ENCODE data around the gene HIGD2A.
A peak's percentile ranks its signal among the peaks of the same experiment; 100 is the strongest.

HIGD2A gene

GRCh38 chr5:176415952-176416924 lies 27.7 kb downstream of the HIGD2A start, which contains the start of gene CLTB:
Gene CLTB, minus strand, starts transcription at chr5:176416539. Its CDS starts 176 bp downstream, at chr5:176416363.
- peak within 1 kb of the TSS; percentile 95 for H3K4me3 ChIP-seq (ENCODE audit: low read length)
- no peaks in the 10 kb centered on the region for H3K9me3 ChIP-seq (ENCODE audit: control insufficient read depth, low read length)
- peak within 1 kb of the TSS; percentile 98 for H3K9ac ChIP-seq (ENCODE audit: low read length)
- no peaks in the 10 kb centered on the region for H3K36me3 ChIP-seq (ENCODE audit: control insufficient read depth, insufficient read depth, low read length)
- no peaks in the 10 kb centered on the region for H3K27me3 ChIP-seq (ENCODE audit: control insufficient read depth, insufficient read depth, low read length)
- H3K4me1 ChIP-seq (ENCODE audit: control insufficient read depth, insufficient read depth, low read length) = peaks cover 49% of the 10 kb centered on the region

- H3K4me3 ChIP-seq (ENCODE audit: low read length) = no peak overlapping the region
- no peaks in the 10 kb centered on the region for H3K27me3 ChIP-seq (ENCODE audit: control insufficient read depth, insufficient read depth, low read length)
- H3K36me3 ChIP-seq (ENCODE audit: control insufficient read depth, insufficient read depth, low read length) = no peaks in the 10 kb centered on the region
- no peaks in the 10 kb centered on the region for H3K9me3 ChIP-seq (ENCODE audit: control insufficient read depth, low read length)
- H3K9ac ChIP-seq (ENCODE audit: low read length) = peak overlapping the region; percentile 41
- H3K4me1 ChIP-seq (ENCODE audit: control insufficient read depth, insufficient read depth, low read length) = peaks cover 42% of the 10 kb centered on the region
These were observed 28.4 kb downstream of the HIGD2A start for GRCh38 chr5:176416965-176417364.

DNA sequence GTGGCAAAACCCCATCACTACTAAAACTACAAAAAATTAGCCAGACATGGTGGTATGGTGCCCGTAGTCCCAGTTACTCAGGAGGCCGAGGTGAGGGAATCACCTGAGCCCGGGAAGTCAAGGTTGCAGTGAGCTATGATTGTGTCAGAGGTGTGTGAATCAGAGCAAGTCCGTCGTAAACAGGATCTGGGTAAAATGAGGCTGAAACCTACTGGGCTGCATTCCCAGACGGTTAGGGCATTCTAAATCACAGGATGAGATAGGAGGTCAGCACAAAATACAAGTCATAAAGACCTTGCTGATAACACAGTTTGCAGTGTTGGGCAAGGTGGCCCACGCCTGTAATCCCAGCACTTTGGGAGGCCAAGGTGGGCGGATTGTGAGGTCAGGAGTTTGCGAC lies 29.7 kb downstream of the HIGD2A start:
- no peak overlapping the region for H3K9ac ChIP-seq (ENCODE audit: low read length)
- H3K36me3 ChIP-seq (ENCODE audit: control insufficient read depth, insufficient read depth, low read length) = no peaks in the 10 kb centered on the region
- H3K27me3 ChIP-seq (ENCODE audit: control insufficient read depth, insufficient read depth, low read length) = no peaks in the 10 kb centered on the region
- no peaks in the 10 kb centered on the region for H3K9me3 ChIP-seq (ENCODE audit: control insufficient read depth, low read length)
- H3K4me1 ChIP-seq (ENCODE audit: control insufficient read depth, insufficient read depth, low read length) = peaks cover 29% of the 10 kb centered on the region
- no peak overlapping the region for H3K4me3 ChIP-seq (ENCODE audit: low read length)

DNA sequence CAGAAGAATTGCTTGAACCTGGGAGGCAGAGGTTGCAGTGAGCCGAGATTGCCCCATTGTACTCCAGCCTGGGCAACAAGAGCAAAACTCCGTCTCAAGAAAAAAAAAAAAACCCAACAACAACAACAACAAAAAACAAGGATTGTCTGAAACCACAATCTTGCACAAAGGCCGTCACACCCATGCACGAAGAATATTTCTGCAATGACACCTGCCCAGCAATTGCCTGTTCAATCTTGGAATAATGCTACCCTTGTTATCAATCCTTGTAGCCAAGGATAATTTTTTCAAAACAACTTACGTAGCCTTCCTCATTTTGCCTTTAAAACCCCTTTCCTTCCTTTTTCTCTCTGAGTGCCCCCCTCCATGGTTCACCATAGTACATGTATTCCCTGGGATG lies 31.5 kb downstream of the HIGD2A start:
- H3K27me3 ChIP-seq (ENCODE audit: control insufficient read depth, insufficient read depth, low read length) = no peaks in the 10 kb centered on the region

GRCh38 chr5:176420972-176421544 lies 32.5 kb downstream of the HIGD2A start:
- H3K4me1 ChIP-seq (ENCODE audit: control insufficient read depth, insufficient read depth, low read length) = peaks cover 13% of the 10 kb centered on the region
- H3K9ac ChIP-seq (ENCODE audit: low read length) = no peak overlapping the region
- no peak overlapping the region for H3K4me3 ChIP-seq (ENCODE audit: low read length)
- H3K9me3 ChIP-seq (ENCODE audit: control insufficient read depth, low read length) = no peaks in the 10 kb centered on the region
- H3K27me3 ChIP-seq (ENCODE audit: control insufficient read depth, insufficient read depth, low read length) = no peaks in the 10 kb centered on the region
- no peaks in the 10 kb centered on the region for H3K36me3 ChIP-seq (ENCODE audit: control insufficient read depth, insufficient read depth, low read length)

More for the DNA sequence above, 31.5 kb downstream of the HIGD2A start:
- no peak overlapping the region for H3K9ac ChIP-seq (ENCODE audit: low read length)
- no peak overlapping the region for H3K4me3 ChIP-seq (ENCODE audit: low read length)
- peaks cover 13% of the 10 kb centered on the region for H3K4me1 ChIP-seq (ENCODE audit: control insufficient read depth, insufficient read depth, low read length)
- H3K9me3 ChIP-seq (ENCODE audit: control insufficient read depth, low read length) = no peaks in the 10 kb centered on the region
- no peaks in the 10 kb centered on the region for H3K36me3 ChIP-seq (ENCODE audit: control insufficient read depth, insufficient read depth, low read length)

- Histone ChIP-seq H3K4me3 (ENCODE audit: low read length) (no peak overlapping the region), H3K27me3 (ENCODE audit: control insufficient read depth, insufficient read depth, low read length) (no peaks in the 10 kb centered on the region), H3K9me3 (ENCODE audit: control insufficient read depth, low read length) (no peaks in the 10 kb centered on the region), H3K9ac (ENCODE audit: low read length) (no peak overlapping the region), H3K4me1 (ENCODE audit: control insufficient read depth, insufficient read depth, low read length) (no peaks in the 10 kb centered on the region), H3K36me3 (ENCODE audit: control insufficient read depth, insufficient read depth, low read length) (no peaks in the 10 kb centered on the region)
These were observed 35.6 kb downstream of the HIGD2A start for GRCh38 chr5:176424181-176424580.

DNA sequence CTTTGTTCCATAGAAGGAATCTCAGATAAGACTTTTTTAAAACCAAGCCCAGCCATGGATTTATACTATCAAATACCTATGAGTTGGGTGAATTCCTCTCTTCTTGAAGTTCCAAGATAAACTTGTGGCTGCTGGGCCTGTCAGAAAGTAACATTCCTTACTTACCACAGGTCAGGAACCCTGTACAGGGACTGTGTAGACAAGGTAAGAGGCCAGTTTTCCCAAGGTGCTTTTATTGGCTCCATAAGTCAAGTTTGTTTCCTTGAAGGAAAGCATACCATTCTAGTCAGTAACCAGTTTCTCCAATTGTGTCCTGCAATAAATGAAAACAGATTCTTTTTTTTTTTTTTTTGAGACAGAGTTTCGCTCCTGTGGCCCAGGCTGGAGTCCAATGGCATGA lies 36.6 kb downstream of the HIGD2A start:
- H3K9ac ChIP-seq (ENCODE audit: low read length) = no peak overlapping the region
- H3K4me1 ChIP-seq (ENCODE audit: control insufficient read depth, insufficient read depth, low read length) = no peaks in the 10 kb centered on the region
- no peaks in the 10 kb centered on the region for H3K36me3 ChIP-seq (ENCODE audit: control insufficient read depth, insufficient read depth, low read length)
- no peaks in the 10 kb centered on the region for H3K9me3 ChIP-seq (ENCODE audit: control insufficient read depth, low read length)
- H3K27me3 ChIP-seq (ENCODE audit: control insufficient read depth, insufficient read depth, low read length) = no peaks in the 10 kb centered on the region
- H3K4me3 ChIP-seq (ENCODE audit: low read length) = no peak overlapping the region

DNA sequence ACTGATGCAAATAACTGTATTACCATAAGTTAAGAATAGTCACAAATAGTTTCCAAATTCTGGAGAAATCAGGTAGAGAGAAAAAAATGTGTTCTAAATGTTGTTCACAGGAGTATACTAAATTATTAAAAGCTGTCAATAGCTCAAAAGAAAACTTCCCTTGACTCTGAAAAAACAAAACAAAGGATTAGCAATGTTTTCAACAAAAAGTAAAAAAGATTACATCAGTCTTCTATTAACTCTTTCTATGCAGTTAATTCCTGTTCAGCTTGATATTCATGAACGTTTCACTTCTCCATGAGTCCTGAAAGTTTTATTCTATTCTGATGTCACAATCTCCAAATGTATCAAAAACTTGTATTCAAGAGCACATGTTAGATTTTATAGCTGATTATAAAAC lies 37.2 kb downstream of the HIGD2A start:
- H3K9ac ChIP-seq (ENCODE audit: low read length) = no peak overlapping the region
- H3K4me3 ChIP-seq (ENCODE audit: low read length) = no peak overlapping the region
- no peaks in the 10 kb centered on the region for H3K36me3 ChIP-seq (ENCODE audit: control insufficient read depth, insufficient read depth, low read length)
- H3K27me3 ChIP-seq (ENCODE audit: control insufficient read depth, insufficient read depth, low read length) = no peaks in the 10 kb centered on the region
- no peaks in the 10 kb centered on the region for H3K9me3 ChIP-seq (ENCODE audit: control insufficient read depth, low read length)
- H3K4me1 ChIP-seq (ENCODE audit: control insufficient read depth, insufficient read depth, low read length) = no peaks in the 10 kb centered on the region

GRCh38 chr5:176426876-176427275 lies 38.3 kb downstream of the HIGD2A start:
- H3K4me3 ChIP-seq (ENCODE audit: low read length) = no peak overlapping the region
- no peak overlapping the region for H3K9ac ChIP-seq (ENCODE audit: low read length)
- H3K27me3 ChIP-seq (ENCODE audit: control insufficient read depth, insufficient read depth, low read length) = no peaks in the 10 kb centered on the region
- no peaks in the 10 kb centered on the region for H3K4me1 ChIP-seq (ENCODE audit: control insufficient read depth, insufficient read depth, low read length)
- no peaks in the 10 kb centered on the region for H3K9me3 ChIP-seq (ENCODE audit: control insufficient read depth, low read length)
- H3K36me3 ChIP-seq (ENCODE audit: control insufficient read depth, insufficient read depth, low read length) = no peaks in the 10 kb centered on the region

- H3K27me3 ChIP-seq (ENCODE audit: control insufficient read depth, insufficient read depth, low read length) = no peaks in the 10 kb centered on the region
- no peaks in the 10 kb centered on the region for H3K4me1 ChIP-seq (ENCODE audit: control insufficient read depth, insufficient read depth, low read length)
These were observed 39.4 kb downstream of the HIGD2A start for GRCh38 chr5:176427971-176428370.

DNA sequence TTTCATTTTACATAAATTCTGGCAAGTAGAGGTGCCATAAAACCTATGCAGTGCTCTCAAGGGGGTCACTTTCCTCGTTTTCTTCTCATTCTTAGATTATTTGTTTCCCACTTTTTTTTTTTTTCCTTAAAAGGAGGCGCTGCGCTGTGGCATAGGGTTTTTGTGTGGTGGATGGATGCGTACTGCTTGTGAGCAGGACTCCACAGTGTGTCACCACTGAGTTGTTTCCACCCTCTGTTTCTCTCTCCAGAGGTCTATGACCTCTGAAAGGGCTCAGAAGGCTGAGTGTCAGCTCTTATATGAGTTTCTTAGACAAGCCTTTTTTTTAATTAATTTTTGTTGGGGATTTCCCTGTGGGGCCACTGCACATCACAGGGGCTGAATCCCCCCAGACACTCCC lies 41.4 kb downstream of the HIGD2A start:
- Histone ChIP-seq H3K36me3 (ENCODE audit: control insufficient read depth, insufficient read depth, low read length) (no peaks in the 10 kb centered on the region), H3K27me3 (ENCODE audit: control insufficient read depth, insufficient read depth, low read length) (no peaks in the 10 kb centered on the region), H3K4me1 (ENCODE audit: control insufficient read depth, insufficient read depth, low read length) (no peaks in the 10 kb centered on the region), H3K9me3 (ENCODE audit: control insufficient read depth, low read length) (no peaks in the 10 kb centered on the region), H3K9ac (ENCODE audit: low read length) (no peak overlapping the region), H3K4me3 (ENCODE audit: low read length) (no peak overlapping the region)

More at GRCh38 chr5:176427971-176428370, 39.4 kb downstream of the HIGD2A start:
- Histone ChIP-seq H3K9ac (ENCODE audit: low read length) (no peak overlapping the region), H3K9me3 (ENCODE audit: control insufficient read depth, low read length) (no peaks in the 10 kb centered on the region), H3K36me3 (ENCODE audit: control insufficient read depth, insufficient read depth, low read length) (no peaks in the 10 kb centered on the region), H3K4me3 (ENCODE audit: low read length) (no peak overlapping the region)

- H3K9me3 ChIP-seq (ENCODE audit: control insufficient read depth, low read length) = no peaks in the 10 kb centered on the region
- no peak overlapping the region for H3K4me3 ChIP-seq (ENCODE audit: low read length)
- no peaks in the 10 kb centered on the region for H3K36me3 ChIP-seq (ENCODE audit: control insufficient read depth, insufficient read depth, low read length)
- H3K9ac ChIP-seq (ENCODE audit: low read length) = no peak overlapping the region
- H3K27me3 ChIP-seq (ENCODE audit: control insufficient read depth, insufficient read depth, low read length) = no peaks in the 10 kb centered on the region
- H3K4me1 ChIP-seq (ENCODE audit: control insufficient read depth, insufficient read depth, low read length) = no peaks in the 10 kb centered on the region
These were observed 44.2 kb downstream of the HIGD2A start for GRCh38 chr5:176432707-176433106.
